Right lobe of liver (tissue), 6 donors: ENCODE results near the gene ABCC1. TPM values are rescaled to one million over a fixed set of nuclear protein-coding genes. Genes with fewer than 3 reads are reported as not detected.
A peak's percentile ranks its signal among the peaks of the same experiment; 100 is the strongest.

Experiments
- ATAC-seq, 4 donors: fragments of 200-7000 bp; cut with Tn5 transposase; one replicate each; pipeline ENCODE4 v1.9.1; 2020; ENCODE audit warnings: mild to moderate bottlenecking in 4 of 4, moderate library complexity in 4 of 4
- DNase-seq, 3 donors: peaks; one replicate each; pipeline ENCODE4 v3.0.0-alpha.2; 2020
- H3K27ac ChIP-seq, 3 donors: fragments of 200-600 bp; one replicate each; pipeline ENCODE4 v1.8.0; 2022
- H3K27me3 ChIP-seq, 2 donors: fragments of 200-600 bp; one replicate each; pipeline ENCODE4 v1.8.0; 2022
- H3K36me3 ChIP-seq, 4 donors: fragments of 200-600 bp; sonication (generic) in 1 of 4; one replicate each; pipeline versions ENCODE4 v1.5.1 to v1.8.0; 2017 to 2022; ENCODE audit warnings: control low read depth in 1 of 4
- H3K4me1 ChIP-seq, 4 donors: fragments of 200-600 bp; sonication (generic) in 1 of 4; one replicate each; pipeline versions ENCODE4 v1.5.1 to v1.8.0; 2017 to 2022; ENCODE audit warnings: control low read depth in 1 of 4
- H3K4me3 ChIP-seq, 3 donors: fragments of 200-600 bp; one replicate each; pipeline ENCODE4 v1.8.0; 2022
- H3K9me3 ChIP-seq, 4 donors: fragments of 200-600 bp; sonication (generic) in 1 of 4; one replicate each; pipeline versions ENCODE4 v1.5.1 to v1.8.0; 2017 to 2022; ENCODE audit warnings: control low read depth in 1 of 4
- CTCF ChIP-seq, 4 donors: fragments of 200-600 bp in 3 of 4; fragments of 450-650 bp in 1 of 4; IDR thresholded peaks; one replicate each; pipeline versions ENCODE4 v1.5.1 to v1.8.0; 2016 to 2022; ENCODE audit warnings: antibody characterized with exemption in 4 of 4, mild to moderate bottlenecking in 2 of 4
- POLR2A ChIP-seq: fragments of 450-650 bp; IDR thresholded peaks from one replicate; pipeline ENCODE4 v1.6.1; 2017; ENCODE audit warnings: antibody characterized with exemption, mild to moderate bottlenecking
- WGBS: methylation state at CpG from one replicate; pipeline ENCODE4 v1.1.6; 2018; ENCODE audit warnings: low coverage, low lambda C conversion rate; ENCODE audit not compliant: insufficient coverage; ENCODE audit errors: missing lambda C conversion rate; 5-methylcytosine and 5-hydroxymethylcytosine counted together
- intact Hi-C, 2 donors: fragments of 100-400 bp; cut with DNase I; formaldehyde crosslinking; loops; one replicate each; pipeline versions ENCODE4 v1.11.2 to v1.14.1; 2022
- total RNA-seq, 6 experiments: library from RNA; depleted of rRNA in 2 of 6; stranded (reverse); fragments of >200 nt in 2 of 6; fragmentation: NEBNext Ultra II Directional in 3 of 6; extraction: Animal tissue kit (Norgen Biotek cat#: 25700) in 3 of 6; gene quantifications; one replicate each; pipeline versions ENCODE4 v1.1.0 to v1.2.4, GENCODE V29; 2016 to 2023
- donor health status: DM: no; HTN: yes; CAD: no.
- donor health status: DM: no; HTN: no; CAD: no.
- donor health status: DM: no; HTN: no; CAD: no.
- donor health status: DM: no; HTN: yes; CAD: no.
- donor health status: DM: no; HTN: yes; CAD: no.

Gene ABCC1
- total RNA-seq, 6 experiments from 2014 or later: 1.9 to 6.7 (median 4.1) TPM

- H3K9me3 ChIP-seq: no peaks in the 10 kb centered on the region
- ATAC-seq (peak in 1 of 4 donors; percentile 31), DNase-seq (no peak)
- WGBS: 51% methylated on average over 12 of the region's 14 CpGs
- no peak overlapping the region for H3K4me3 ChIP-seq
- intact Hi-C loops: no loop called here
- H3K36me3 ChIP-seq: no peaks in the 10 kb centered on the region
- no peaks in the 10 kb centered on the region for H3K27me3 ChIP-seq
- TF ChIP-seq POLR2A: no peak
- TF ChIP-seq CTCF (IDR thresholded peaks at IDR 0.05): no peak
- H3K27ac ChIP-seq: no peak overlapping the region
- no peaks in the 10 kb centered on the region for H3K4me1 ChIP-seq
Measured at GRCh38 chr16:16096121-16096857, 146.9 kb downstream of the ABCC1 start.

DNA sequence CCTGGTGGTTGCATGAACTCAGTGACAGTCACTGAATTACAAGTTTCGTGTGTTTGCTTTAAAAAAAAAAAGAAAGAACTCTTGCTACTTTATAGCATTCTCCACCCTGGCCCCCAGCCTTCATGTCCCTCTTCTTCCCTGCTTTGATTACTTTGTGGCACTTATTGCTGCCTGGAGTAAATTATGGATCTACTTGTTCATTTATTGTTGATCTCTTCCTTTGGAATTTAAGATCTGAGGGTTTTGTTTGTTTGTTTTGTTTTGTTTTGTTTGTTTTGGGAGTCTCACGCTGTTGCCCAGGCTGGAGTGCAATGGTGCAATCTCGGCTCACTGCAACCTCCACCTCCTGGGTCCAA is 147.4 kb downstream of the ABCC1 start:
- H3K36me3 ChIP-seq: no peaks in the 10 kb centered on the region
- DNase-seq: no peak
- WGBS: 23% methylated on average over 2 of the region's 3 CpGs
- H3K27me3 ChIP-seq: no peaks in the 10 kb centered on the region
- no peaks in the 10 kb centered on the region for H3K9me3 ChIP-seq
- intact Hi-C loops: no loop called here
- H3K27ac ChIP-seq: no peak overlapping the region
- ATAC-seq: no peak
- TF ChIP-seq POLR2A (no peak), CTCF (IDR thresholded peaks at IDR 0.05) (no peak)
- no peaks in the 10 kb centered on the region for H3K4me1 ChIP-seq
- H3K4me3 ChIP-seq: no peak overlapping the region

DNA sequence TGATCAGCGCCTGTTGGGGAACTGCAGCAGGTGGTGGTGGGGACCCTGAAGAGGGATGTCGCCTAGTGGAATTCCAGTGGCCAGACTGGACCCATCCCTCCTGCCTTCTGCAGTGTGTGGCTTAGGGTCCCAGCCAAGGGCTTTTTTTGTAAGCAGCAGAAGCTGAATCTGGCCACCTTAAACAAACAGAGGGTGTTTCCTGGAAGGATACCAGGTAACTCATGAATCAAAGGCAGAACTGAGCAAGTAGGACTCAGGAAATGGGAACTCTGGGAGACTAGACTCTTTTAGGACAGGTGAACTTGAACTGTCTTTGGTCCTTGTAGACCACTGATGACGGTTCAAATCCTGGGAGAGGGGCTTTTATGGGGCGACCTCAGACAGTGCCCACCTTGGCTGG is 149.9 kb downstream of the ABCC1 start:
- WGBS: 100% methylated on average over 1 of the region's 4 CpGs
- Histone ChIP-seq H3K9me3 (no peaks in the 10 kb centered on the region), H3K4me1 (no peaks in the 10 kb centered on the region), H3K27ac (no peak overlapping the region), H3K4me3 (no peak overlapping the region), H3K36me3 (no peaks in the 10 kb centered on the region), H3K27me3 (no peaks in the 10 kb centered on the region)
- ATAC-seq: no peak
- DNase-seq: no peak
- intact Hi-C loops: no loop called here
- no peak for TF ChIP-seq POLR2A
- TF ChIP-seq CTCF (IDR thresholded peaks at IDR 0.05): no peak

- TF ChIP-seq POLR2A (no peak), CTCF (IDR thresholded peaks at IDR 0.05) (no peak)
- no peaks in the 10 kb centered on the region for H3K9me3 ChIP-seq
- no peaks in the 10 kb centered on the region for H3K36me3 ChIP-seq
- no peak for DNase-seq
- no peak for ATAC-seq
- 36% methylated on average over 6 of the region's 8 CpGs for WGBS
- intact Hi-C loops: no loop called here
- H3K27me3 ChIP-seq: no peaks in the 10 kb centered on the region
- H3K27ac ChIP-seq: no peak overlapping the region
- H3K4me1 ChIP-seq: no peaks in the 10 kb centered on the region
- no peak overlapping the region for H3K4me3 ChIP-seq
Measured at GRCh38 chr16:16100631-16101030, 151.2 kb downstream of the ABCC1 start.
